Spleen (tissue), 11 donors: ENCODE measurements around the gene PRORP. TPM values are rescaled to one million over a fixed set of nuclear protein-coding genes. Genes with fewer than 3 reads are reported as not detected.

Experiments used
- DNase-seq: peaks from one replicate; pipeline ENCODE4 v3.0.0-alpha.2; 2020
- H3K27ac ChIP-seq, 8 donors: fragments of 200-600 bp; sonication (generic) in 7 of 8; 1 replicate in 4 of 8; 2 replicates in 4 of 8; pipeline versions ENCODE4 v1.5.0 to v1.8.0; 2016 to 2021; ENCODE audit warnings: inconsistent platforms in 4 of 8, mild to moderate bottlenecking in 4 of 8, moderate library complexity in 1 of 8
- H3K27me3 ChIP-seq, 7 donors: fragments of 200-600 bp; sonication (generic) in 6 of 7; replicated peaks in 1 of 7; 1 replicate in 4 of 7; 2 replicates in 3 of 7; pipeline versions ENCODE4 v1.5.0 to v1.8.0; 2016 to 2021; ENCODE audit warnings: inconsistent platforms in 3 of 7, mild to moderate bottlenecking in 1 of 7
- H3K36me3 ChIP-seq, 6 donors: fragments of 200-600 bp; sonication (generic) in 5 of 6; 1 replicate in 4 of 6; 2 replicates in 2 of 6; pipeline versions ENCODE4 v1.5.0 to v1.8.0; 2016 to 2021; ENCODE audit warnings: inconsistent platforms in 2 of 6
- H3K4me1 ChIP-seq, 6 donors: fragments of 200-600 bp; sonication (generic) in 5 of 6; 1 replicate in 3 of 6; 2 replicates in 3 of 6; pipeline versions ENCODE4 v1.5.0 to v1.8.0; 2016 to 2021; ENCODE audit warnings: inconsistent platforms in 3 of 6
- H3K4me3 ChIP-seq, 8 donors: fragments of 200-600 bp; sonication (generic) in 7 of 8; 1 replicate in 4 of 8; 2 replicates in 4 of 8; pipeline versions ENCODE4 v1.5.0 to v1.8.0; 2016 to 2021; ENCODE audit warnings: inconsistent platforms in 4 of 8, mild to moderate bottlenecking in 4 of 8, moderate library complexity in 2 of 8
- H3K9me3 ChIP-seq, 8 donors: fragments of 200-600 bp; sonication (generic) in 7 of 8; 1 replicate in 4 of 8; 2 replicates in 4 of 8; pipeline versions ENCODE4 v1.5.0 to v1.8.0; 2016 to 2021; ENCODE audit warnings: inconsistent platforms in 4 of 8
- CTCF ChIP-seq, 11 experiments: fragments of 200-600 bp in 7 of 11; fragments of 450-650 bp in 4 of 11; sonication (generic) in 4 of 11; IDR thresholded peaks in 8 of 11; conservative IDR thresholded peaks in 3 of 11; 1 replicate in 7 of 11; 2 replicates in 4 of 11; pipeline versions ENCODE4 v1.4.0 to v1.8.0; 2016 to 2021; ENCODE audit warnings: antibody characterized with exemption in 11 of 11, inconsistent platforms in 4 of 11, mild to moderate bottlenecking in 1 of 11
- POLR2A ChIP-seq, 3 donors: fragments of 450-650 bp; IDR thresholded peaks; one replicate each; pipeline ENCODE4 v1.5.1; 2017; ENCODE audit warnings: antibody characterized with exemption in 3 of 3, mild to moderate bottlenecking in 1 of 3
- POLR2AphosphoS5 ChIP-seq, 3 donors: sonication (generic); formaldehyde crosslinking; IDR thresholded peaks; one replicate each; pipeline ENCODE4 v1.5.1; 2017; ENCODE audit warnings: antibody characterized with exemption in 3 of 3
- WGBS, 5 donors: extraction: QIAGEN DNeasy Blood & Tissue Kit in 3 of 5; methylation state at CpG; one replicate each; pipeline versions ENCODE4 v1.1.5 to v1.1.7; 2013 to 2018; 5-methylcytosine and 5-hydroxymethylcytosine counted together
- intact Hi-C: fragments of 100-400 bp; cut with DNase I; formaldehyde crosslinking; loops from one replicate; pipeline ENCODE4 v1.15.0; 2023; ENCODE audit warnings: low total_unique reads
- polyA plus RNA-seq, 3 donors: library from polyadenylated mRNA; stranded (reverse); fragments of 200-250 nt; gene quantifications; one replicate each; pipeline ENCODE4 v1.2.1, GENCODE V29; 2013
- total RNA-seq, 7 donors: library from RNA; depleted of rRNA in 3 of 7; stranded (reverse); fragments of >200 nt in 3 of 7; fragmentation: NEBNext Ultra II Directional in 4 of 7; extraction: Animal tissue kit (Norgen Biotek cat#: 25700) in 4 of 7; gene quantifications; one replicate each; pipeline versions ENCODE4 v1.1.0 to v1.2.1, GENCODE V29; 2016 to 2021
- donor health status: healthy with polysubstance abuse.
- donor health status: DM: no; HTN: no; CAD: no; lungs with moderate emphysema.
- donor health status: DM: no; HTN: no; CAD: no.
- donor health status: Bipolar disorder and iron deficiency.
- donor health status: healthy.
- donor health status: DM: no; HTN: no; CAD: no.
- donor health status: DM: yes; HTN: yes; CAD: no.

Gene PRORP
- total and polyA plus RNA-seq, 10 donors, result 11.5 to 45.6 (median 23.9) TPM

GRCh38 chr14:35117112-35117511, 5.2 kb upstream of the PRORP start:
- H3K4me3 ChIP-seq, result no peak overlapping the region
- intact Hi-C loops, result no loop called here
- no peak for TF ChIP-seq CTCF (IDR thresholded peaks at IDR 0.05 in 8 of 11, conservative IDR thresholded peaks at IDR 0.05 in 3 of 11)
- TF ChIP-seq POLR2A (IDR thresholded peaks at IDR 0.05), result no peak
- no peak for TF ChIP-seq POLR2AphosphoS5 (IDR thresholded peaks at IDR 0.05)
- peaks cover 0 to 3% (median under 1%) of the 10 kb centered on the region in 8 donors for H3K9me3 ChIP-seq
- H3K36me3 ChIP-seq, result peaks cover 0 to 74% (median 40%) of the 10 kb centered on the region in 6 donors
- no peak overlapping the region for H3K27ac ChIP-seq
- no peaks in the 10 kb centered on the region for H3K27me3 ChIP-seq
- peaks cover 5 to 64% (median 34%) of the 10 kb centered on the region in 6 donors for H3K4me1 ChIP-seq
- 85 to 100% (median 96%) methylated on average over 2 of the region's 2 CpGs for WGBS, 5 donors
- DNase-seq, result no peak

- Histone ChIP-seq H3K4me1 (peaks cover 20 to 88% (median 62%) of the 10 kb centered on the region in 6 donors), H3K9me3 (no peaks in the 10 kb centered on the region), H3K27me3 (no peaks in the 10 kb centered on the region), H3K4me3 (peak overlapping the region; percentile 63 to 85 (median 70)), H3K36me3 (peaks cover 0 to 32% (median 4%) of the 10 kb centered on the region in 6 donors), H3K27ac (peak overlapping the region; percentile 92 to 99 (median 95))
- WGBS, 5 donors, result 24 to 31% (median 25%) methylated on average over 34 of the region's 34 CpGs
- no peak for TF ChIP-seq CTCF (IDR thresholded peaks at IDR 0.05 in 8 of 11, conservative IDR thresholded peaks at IDR 0.05 in 3 of 11)
- no peak for TF ChIP-seq POLR2AphosphoS5 (IDR thresholded peaks at IDR 0.05)
- TF ChIP-seq POLR2A (IDR thresholded peaks at IDR 0.05), result no peak
- intact Hi-C loops, result no loop called here
- peak; percentile 80 for DNase-seq
These were observed 1.1 kb upstream of the PRORP start for GRCh38 chr14:35121026-35121886.

- TF ChIP-seq POLR2AphosphoS5 (IDR thresholded peaks at IDR 0.05) (no peak), CTCF (IDR thresholded peaks at IDR 0.05 in 8 of 11, conservative IDR thresholded peaks at IDR 0.05 in 3 of 11) (no peak), POLR2A (IDR thresholded peaks at IDR 0.05) (no peak)
- 4 to 7% (median 6%) methylated on average over 23 of the region's 23 CpGs for WGBS, 5 donors
- intact Hi-C loops, result no loop called here
- Histone ChIP-seq H3K27ac (peak overlapping the region; percentile 92 to 99 (median 95)), H3K4me1 (peaks cover 20 to 88% (median 64%) of the 10 kb centered on the region in 6 donors), H3K27me3 (no peaks in the 10 kb centered on the region), H3K36me3 (peaks cover 0 to 28% (median 6%) of the 10 kb centered on the region in 6 donors), H3K4me3 (peak overlapping the region; percentile 63 to 85 (median 70)), H3K9me3 (no peaks in the 10 kb centered on the region)
- peak; percentile 79 for DNase-seq
These were observed 490 bp downstream of the PRORP start for GRCh38 chr14:35122696-35123387.

GRCh38 chr14:35123388-35123703, 994 bp downstream of the PRORP start:
- Histone ChIP-seq H3K4me3 (peak overlapping the region in 7 of 8 donors; percentile 63 to 76 (median 70)), H3K9me3 (no peaks in the 10 kb centered on the region), H3K27me3 (no peaks in the 10 kb centered on the region), H3K27ac (peak overlapping the region in 7 of 8 donors; percentile 92 to 99 (median 96)), H3K36me3 (peaks cover 0 to 33% (median 7%) of the 10 kb centered on the region in 6 donors), H3K4me1 (peaks cover 20 to 88% (median 62%) of the 10 kb centered on the region in 6 donors)
- 31 to 50% (median 48%) methylated on average over 3 of the region's 3 CpGs for WGBS, 5 donors
- no peak for DNase-seq
- intact Hi-C loops, result no loop called here
- TF ChIP-seq CTCF (IDR thresholded peaks at IDR 0.05 in 8 of 11, conservative IDR thresholded peaks at IDR 0.05 in 3 of 11) (no peak), POLR2A (IDR thresholded peaks at IDR 0.05) (no peak), POLR2AphosphoS5 (IDR thresholded peaks at IDR 0.05) (no peak)
